CD4-positive, alpha-beta T cell treated with Interferon gamma for 1 hour (primary cell): ENCODE data around the gene HSD3B2.
"Not testable (repeated sequence)": the region's sequence is repeated elsewhere in the genome, so short reads cannot be mapped to it uniquely, and the experiment has no call there.

ENCODE experiments used
- DNase-seq: peaks from one replicate; pipeline ENCODE4 v3.0.0-alpha.2; 2020

HSD3B2 gene

DNA sequence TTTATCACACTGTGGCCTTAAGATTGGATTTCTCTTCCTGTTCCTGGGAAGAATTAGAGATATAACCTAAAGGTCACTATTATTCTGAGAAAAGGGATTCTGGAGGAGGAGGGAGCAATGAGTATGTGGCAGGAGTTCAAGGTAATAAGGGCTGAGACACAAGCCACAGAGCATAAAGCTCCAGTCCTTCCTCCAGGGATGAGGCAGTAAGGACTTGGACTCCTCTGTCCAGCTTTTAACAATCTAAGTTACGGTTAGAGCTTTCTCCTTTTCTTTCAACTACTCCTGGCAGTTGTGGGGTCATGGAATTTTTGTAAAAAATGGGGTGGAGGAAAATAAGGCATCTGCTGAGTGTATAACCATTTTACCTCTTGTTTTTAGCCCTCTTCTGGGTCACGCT is at the start of gene HSD3B2:
Gene HSD3B2, plus strand, starts transcription at position 201 of the 400 bp plus-strand sequence. CDS start 270 bp downstream, outside the sequence.
- no peak for DNase-seq

GRCh38 chr1:119366424-119366823 is 48.5 kb upstream of the HSD3B2 start:
- DNase-seq = no peak

DNA sequence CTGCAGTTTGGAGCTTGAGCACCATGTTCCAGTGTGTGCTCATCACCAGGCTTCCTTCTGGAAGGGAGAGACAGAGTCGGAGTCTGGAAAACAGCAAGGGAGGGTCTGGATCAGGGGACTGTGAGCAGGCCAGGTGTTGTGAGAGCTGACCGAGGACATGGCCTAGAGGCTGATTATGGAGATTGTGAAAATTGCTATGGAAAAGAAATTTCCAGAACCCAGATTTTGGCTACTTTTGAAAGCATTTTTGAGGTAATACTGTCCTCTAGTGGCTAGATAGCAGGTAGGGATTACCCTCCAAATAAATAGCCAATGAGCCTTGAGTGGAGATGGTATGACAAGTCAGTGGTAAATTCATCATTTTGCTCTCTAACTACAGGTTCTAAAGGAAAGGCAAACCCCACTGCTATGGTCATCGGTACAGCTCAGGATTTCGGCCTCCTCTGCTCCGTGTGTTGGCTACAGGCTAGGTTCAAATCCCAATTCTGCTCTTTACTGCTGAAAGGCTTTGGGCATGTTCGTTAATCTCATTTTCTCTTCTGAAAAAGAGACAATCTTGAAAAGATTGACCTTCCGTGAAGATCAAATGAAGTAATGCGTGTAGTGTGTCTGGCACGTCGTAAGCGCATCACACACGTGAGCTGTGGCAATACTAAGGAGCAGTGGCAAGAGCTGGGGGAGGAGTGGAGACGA is 47.4 kb upstream of the HSD3B2 start:
- no peak for DNase-seq

- DNase-seq = no peak
These were observed 46.4 kb upstream of the HSD3B2 start, which contains the start of gene HAO2 for GRCh38 chr1:119368554-119368953. TSS of gene HAO2 (plus strand) at chr1:119368785. CDS start at chr1:119381086, 12,301 bp downstream.

DNA sequence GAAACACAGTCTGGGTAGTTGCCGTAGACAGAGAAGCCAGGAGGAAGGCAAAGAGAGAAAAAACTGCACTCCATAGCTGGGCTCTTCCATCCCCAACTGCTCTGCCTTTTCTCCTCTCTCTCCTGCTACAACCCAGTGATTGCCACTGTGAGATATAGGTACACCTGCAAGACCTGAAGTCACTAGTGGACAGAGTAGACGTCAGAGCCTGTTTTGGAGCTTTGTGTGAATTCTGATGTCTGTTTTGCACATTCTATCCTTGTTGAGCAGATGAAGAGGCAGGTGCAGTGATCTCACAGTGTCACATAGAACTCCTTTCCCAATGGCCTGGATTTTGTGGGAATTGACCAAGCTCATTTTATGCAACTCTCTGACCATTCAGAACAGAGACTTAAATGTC is 44.2 kb upstream of the HSD3B2 start:
- DNase-seq = no peak

DNA sequence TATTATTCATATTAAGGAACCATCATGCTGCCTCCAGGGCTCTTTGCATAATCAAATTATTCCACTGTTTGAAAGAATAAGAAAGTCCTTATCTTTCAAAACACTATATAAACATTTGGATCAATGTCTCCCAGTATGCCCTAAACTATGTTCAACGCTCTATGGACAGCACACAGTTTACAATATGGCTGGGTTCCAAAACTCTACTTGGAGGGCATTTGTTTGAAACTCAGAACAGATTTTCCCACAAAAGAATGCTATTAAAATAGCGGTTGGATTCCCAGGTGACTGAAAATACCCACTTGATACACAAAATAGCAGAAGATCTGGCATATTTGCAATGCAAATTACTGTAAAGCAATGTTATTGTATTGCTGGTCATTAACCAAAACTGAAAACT is 43.1 kb upstream of the HSD3B2 start:
- no peak for DNase-seq

GRCh38 chr1:119372503-119373086 is 42.4 kb upstream of the HSD3B2 start:
- DNase-seq = no peak

DNA sequence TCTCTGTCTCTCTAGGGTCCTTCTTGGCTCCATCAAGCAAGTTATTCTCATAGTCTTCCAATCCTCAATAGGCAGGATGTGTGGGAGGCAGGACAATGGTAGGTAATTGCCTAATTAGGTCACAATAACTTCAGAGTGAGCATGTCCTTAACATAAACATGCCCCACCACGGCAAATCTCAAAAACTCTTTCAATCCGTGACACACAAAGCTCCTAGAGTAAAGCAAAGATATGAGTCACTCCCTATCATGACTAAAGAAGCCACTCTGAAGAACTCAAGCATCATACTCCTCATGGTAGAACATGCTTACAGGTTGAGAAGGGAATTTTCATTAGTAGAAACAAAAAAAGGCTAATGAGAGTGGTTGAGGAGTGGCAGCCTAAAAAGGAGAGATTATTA is 41.5 kb upstream of the HSD3B2 start:
- no peak for DNase-seq

GRCh38 chr1:119374208-119374874 is 40.6 kb upstream of the HSD3B2 start:
- no peak for DNase-seq

- DNase-seq = no peak
These were observed 39.6 kb upstream of the HSD3B2 start for GRCh38 chr1:119375366-119375765.

- no peak for DNase-seq
These were observed 38.4 kb upstream of the HSD3B2 start for GRCh38 chr1:119376594-119376993.

DNA sequence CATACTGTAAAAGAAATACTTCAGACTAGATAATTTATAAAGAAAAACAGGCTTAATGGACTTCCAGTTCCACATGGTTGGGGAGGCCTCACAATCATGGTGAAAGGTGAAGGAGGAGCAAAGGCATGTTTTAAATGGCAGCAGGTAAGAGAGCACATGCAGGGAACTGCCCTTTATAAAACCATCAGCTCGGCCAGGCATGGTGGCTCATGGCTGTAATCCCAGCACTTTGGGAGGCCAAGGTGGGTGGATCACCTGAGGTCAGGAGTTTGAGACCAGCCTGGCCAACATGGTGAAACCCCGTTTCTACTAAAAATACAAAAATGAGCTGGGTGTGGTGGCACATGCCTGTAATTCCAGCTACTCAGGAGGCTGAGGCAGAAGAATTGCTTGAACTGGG is 37.4 kb upstream of the HSD3B2 start:
- DNase-seq = not testable (repeated sequence)

GRCh38 chr1:119379117-119379516 is 35.8 kb upstream of the HSD3B2 start:
- DNase-seq = no peak

DNA sequence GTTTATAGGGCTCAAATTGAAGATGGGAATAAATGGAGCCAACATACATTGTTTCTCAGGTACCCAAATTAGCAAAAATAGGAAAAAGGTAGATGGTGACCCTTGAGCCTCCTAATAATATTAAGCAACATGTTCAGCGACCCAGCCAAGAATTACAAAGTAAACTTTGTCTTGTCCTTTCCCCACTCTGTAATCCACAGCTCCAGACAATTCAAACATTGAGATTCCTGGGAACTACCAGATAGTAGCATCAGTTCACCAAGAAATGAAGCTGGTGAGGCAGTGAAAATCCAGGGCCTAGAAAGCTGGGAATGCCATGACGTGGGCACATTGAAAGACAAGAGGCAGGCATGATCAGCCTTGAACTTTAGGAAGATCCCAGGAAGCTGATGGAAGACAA is 34.6 kb upstream of the HSD3B2 start:
- no peak for DNase-seq

DNA sequence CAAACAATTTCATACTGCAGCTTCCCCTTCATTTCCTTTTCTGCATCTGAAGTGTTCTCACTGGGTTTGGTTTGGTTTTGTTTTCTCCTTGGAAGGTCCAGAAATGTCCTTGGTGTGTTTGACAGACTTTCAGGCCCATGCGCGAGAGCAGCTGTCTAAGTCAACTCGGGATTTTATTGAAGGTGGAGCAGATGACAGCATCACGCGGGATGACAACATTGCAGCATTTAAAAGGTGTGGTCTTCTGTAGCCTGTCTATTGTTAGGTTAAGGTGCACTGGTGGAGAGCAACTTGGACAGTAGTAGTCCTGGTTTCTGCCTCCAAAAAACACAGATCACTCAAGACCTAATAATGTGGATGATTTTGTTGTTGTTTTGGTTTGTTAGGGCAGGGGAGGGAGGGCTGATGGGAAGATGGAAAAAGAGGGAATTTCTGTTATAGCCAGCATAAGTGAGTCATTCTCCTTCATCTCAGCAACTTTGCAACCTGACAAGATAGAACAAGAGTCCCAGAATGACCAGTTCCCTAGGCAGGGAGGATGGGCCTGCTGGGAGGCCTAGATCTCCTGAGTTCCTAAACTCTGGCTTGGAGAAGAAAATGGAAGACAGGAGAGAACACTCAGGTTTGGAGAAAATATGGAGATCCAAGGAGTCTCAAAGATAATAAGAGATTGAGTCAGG is 33.8 kb upstream of the HSD3B2 start:
- no peak for DNase-seq

DNA sequence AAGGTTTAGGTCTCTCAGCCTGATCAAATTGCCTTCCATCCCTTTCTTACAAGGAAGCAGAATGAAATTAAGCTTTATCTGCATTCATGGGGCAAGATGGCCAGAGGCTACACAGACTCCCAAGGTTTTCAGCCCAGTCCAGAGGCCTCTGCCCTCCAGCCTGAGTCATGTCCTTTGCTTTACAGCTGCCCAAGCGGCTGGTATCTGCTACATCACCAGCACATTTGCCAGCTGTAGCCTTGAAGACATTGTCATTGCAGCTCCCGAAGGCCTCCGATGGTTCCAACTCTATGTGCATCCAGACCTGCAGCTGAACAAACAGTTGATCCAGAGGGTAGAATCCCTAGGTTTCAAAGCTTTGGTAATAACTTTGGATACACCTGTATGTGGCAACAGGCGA is 30.4 kb upstream of the HSD3B2 start:
- DNase-seq = no peak

DNA sequence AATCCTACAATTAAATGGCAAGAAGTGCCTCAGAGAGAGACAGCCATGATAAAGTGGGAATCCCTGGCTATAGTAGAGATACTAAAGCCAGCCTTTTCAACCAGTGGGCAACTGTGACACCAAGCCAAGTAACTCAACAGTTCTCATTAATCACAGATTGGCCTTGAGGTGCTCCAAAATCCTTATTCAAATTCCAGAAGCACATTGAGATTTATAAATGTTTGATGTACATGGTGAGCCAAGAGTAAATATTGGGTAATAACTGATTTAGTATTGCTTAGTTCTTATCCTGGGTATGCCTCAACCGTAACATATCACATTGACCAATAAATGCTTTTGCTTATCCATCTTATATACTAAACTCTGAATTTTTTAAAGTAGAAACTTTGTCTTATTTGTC is 29.3 kb upstream of the HSD3B2 start:
- no peak for DNase-seq

DNA sequence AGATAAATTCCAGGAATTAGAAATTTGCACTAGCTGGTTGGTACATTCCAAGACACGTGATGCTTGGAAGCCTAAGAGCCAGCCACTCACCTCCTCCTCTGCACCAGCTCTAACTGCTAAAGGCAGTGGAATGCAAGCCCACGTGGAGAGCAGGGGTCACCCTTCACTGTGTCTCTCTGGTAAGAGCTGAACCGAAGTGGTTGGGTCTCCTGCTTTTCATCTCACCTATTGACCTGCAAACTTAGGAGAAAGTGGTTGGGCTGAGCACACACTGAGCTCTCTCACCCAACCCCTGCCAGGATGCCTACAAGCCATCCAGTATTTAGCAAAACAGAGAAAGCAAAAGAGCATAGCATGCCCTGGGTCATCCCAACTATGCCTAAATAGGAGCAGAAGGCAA is 27.1 kb upstream of the HSD3B2 start:
- DNase-seq = no peak

GRCh38 chr1:119388450-119388849 is 26.5 kb upstream of the HSD3B2 start:
- no peak for DNase-seq

DNA sequence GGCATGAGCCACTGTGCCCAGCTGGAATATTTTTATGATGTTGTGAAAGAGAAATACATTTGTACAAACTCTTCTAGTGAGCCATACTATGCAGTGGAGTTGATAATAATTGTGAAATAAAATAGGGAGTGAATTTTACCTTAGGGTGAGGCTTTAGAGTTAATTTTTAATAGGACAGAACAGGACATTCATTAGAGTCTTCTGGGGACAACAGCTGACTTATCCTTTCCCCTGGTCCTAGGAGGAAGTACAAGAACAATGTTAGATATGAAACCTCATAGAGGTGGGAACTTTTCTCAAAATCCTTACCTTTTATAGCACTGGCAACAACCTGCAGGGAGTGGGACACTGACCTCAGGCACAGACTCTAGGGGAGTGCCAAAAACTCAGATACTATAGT is 24.4 kb upstream of the HSD3B2 start:
- no peak for DNase-seq

GRCh38 chr1:119391749-119392148 is 23.2 kb upstream of the HSD3B2 start:
- DNase-seq = no peak

DNA sequence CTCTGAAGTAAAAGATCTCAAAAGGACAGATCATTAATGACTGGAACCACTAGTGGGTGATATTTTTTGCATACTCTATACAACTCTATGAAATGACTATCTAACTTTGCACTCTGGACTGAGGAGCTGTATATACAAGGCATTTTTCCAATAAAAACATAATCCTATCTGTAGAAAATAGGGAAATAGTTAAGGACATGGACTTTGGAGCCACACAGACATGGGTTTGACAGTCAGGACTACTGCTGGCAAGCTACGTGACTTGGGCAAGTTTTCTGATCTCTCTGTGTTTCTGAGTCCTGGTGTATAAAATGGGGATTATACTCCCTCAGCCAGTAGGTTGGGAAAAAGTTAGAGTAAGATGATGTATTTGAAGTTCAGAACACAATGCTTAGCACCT is 20.9 kb upstream of the HSD3B2 start:
- DNase-seq = no peak

- DNase-seq = no peak
These were observed 18.0 kb upstream of the HSD3B2 start for GRCh38 chr1:119396982-119397381.

DNA sequence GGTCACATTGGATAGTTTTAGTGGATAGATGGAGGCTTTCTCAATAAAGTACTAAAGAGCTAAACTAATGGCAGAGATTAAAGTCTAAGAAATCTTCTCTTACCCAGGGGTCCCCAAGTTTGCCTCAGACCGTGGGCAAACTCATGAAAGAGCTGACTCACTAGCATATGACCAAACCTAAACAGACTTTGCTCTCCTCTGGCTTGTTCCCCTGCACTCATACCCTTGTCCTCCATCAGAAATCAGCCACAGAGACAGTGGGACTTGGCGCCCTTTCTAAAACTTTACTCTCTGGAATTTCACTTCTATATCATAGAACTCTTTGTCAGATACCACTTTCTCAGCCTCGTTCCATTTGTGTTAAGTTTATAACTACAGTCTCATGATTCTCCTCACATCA is 17.0 kb upstream of the HSD3B2 start:
- DNase-seq = no peak
